Trophoblast cell (in vitro differentiated cells and primary cell): ENCODE measurements around the gene RBFOX2.
A peak's percentile ranks its signal among the peaks of the same experiment; 100 is the strongest.

Source experiments
- DNase-seq, 2 donors: peaks; one replicate each; pipeline ENCODE4 v3.0.0-alpha.2; 2016
- H2AFZ ChIP-seq: 2 replicates; pipeline ENCODE4 v1.6.1; 2013; ENCODE audit warnings: low read length, moderate library complexity, mild to moderate bottlenecking; ENCODE audit not compliant: insufficient read depth, poor library complexity
- H2AK5ac ChIP-seq: 2 replicates; pipeline ENCODE4 v1.6.1; 2013; ENCODE audit warnings: mild to moderate bottlenecking, low read length
- H2BK120ac ChIP-seq: 2 replicates; pipeline ENCODE4 v1.6.1; 2013; ENCODE audit warnings: low read length, mild to moderate bottlenecking, moderate library complexity; ENCODE audit not compliant: insufficient read depth, poor library complexity
- H2BK12ac ChIP-seq: 2 replicates; pipeline ENCODE4 v1.6.1; 2013; ENCODE audit warnings: mild to moderate bottlenecking, low read length, moderate library complexity
- H2BK5ac ChIP-seq: 2 replicates; pipeline ENCODE4 v1.6.1; 2013; ENCODE audit warnings: low read length, low read depth, moderate library complexity, mild to moderate bottlenecking; ENCODE audit not compliant: poor library complexity
- H3K14ac ChIP-seq: 2 replicates; pipeline ENCODE4 v1.6.1; 2013; ENCODE audit warnings: mild to moderate bottlenecking, low read length
- H3K18ac ChIP-seq: 2 replicates; pipeline ENCODE4 v1.6.1; 2013; ENCODE audit warnings: mild to moderate bottlenecking, low read length
- H3K23ac ChIP-seq: 2 replicates; pipeline ENCODE4 v1.6.1; 2013; ENCODE audit warnings: low read length
- H3K27ac ChIP-seq: 2 replicates; pipeline ENCODE4 v1.5.1; 2013; ENCODE audit warnings: low read depth, mild to moderate bottlenecking, inconsistent platforms, low read length, moderate library complexity
- H3K27me3 ChIP-seq: 2 replicates; pipeline ENCODE4 v1.6.1; 2013; ENCODE audit warnings: inconsistent platforms, mild to moderate bottlenecking, low read length, moderate library complexity; ENCODE audit not compliant: insufficient read depth
- H3K36me3 ChIP-seq, 2 experiments: 1 replicate in 1 of 2; 2 replicates in 1 of 2; pipeline ENCODE4 v1.6.1; 2013; ENCODE audit warnings: low read length in 2 of 2, mild to moderate bottlenecking in 2 of 2, moderate library complexity in 1 of 2; ENCODE audit not compliant: insufficient read depth in 2 of 2, control insufficient read depth in 1 of 2
- H3K4ac ChIP-seq: 2 replicates; pipeline ENCODE4 v1.6.1; 2013; ENCODE audit warnings: low read depth, mild to moderate bottlenecking, low read length, moderate library complexity
- H3K4me1 ChIP-seq, 2 experiments: 1 replicate in 1 of 2; 2 replicates in 1 of 2; pipeline ENCODE4 v1.6.1; 2013; ENCODE audit warnings: low read length in 2 of 2, mild to moderate bottlenecking in 2 of 2, moderate library complexity in 1 of 2; ENCODE audit not compliant: insufficient read depth in 2 of 2, control insufficient read depth in 1 of 2
- H3K4me2 ChIP-seq: 2 replicates; pipeline ENCODE4 v1.6.1; 2013; ENCODE audit warnings: inconsistent platforms, mild to moderate bottlenecking, low read length, moderate library complexity
- H3K4me3 ChIP-seq: 2 replicates; pipeline ENCODE4 v1.5.1; 2013; ENCODE audit warnings: mild to moderate bottlenecking, low read depth, low read length, inconsistent platforms
- H3K79me1 ChIP-seq: one replicate; pipeline ENCODE4 v1.6.1; 2013; ENCODE audit warnings: low read length
- H3K79me2 ChIP-seq: 2 replicates; pipeline ENCODE4 v1.6.1; 2013; ENCODE audit warnings: low read length, mild to moderate bottlenecking; ENCODE audit not compliant: control insufficient read depth, insufficient read depth, poor library complexity
- H3K9ac ChIP-seq: 2 replicates; pipeline ENCODE4 v1.6.1; 2013; ENCODE audit warnings: mild to moderate bottlenecking, low read length
- H3K9me3 ChIP-seq: 2 replicates; pipeline ENCODE4 v1.6.1; 2013; ENCODE audit warnings: low read depth, mild to moderate bottlenecking, control low read depth, inconsistent platforms, low read length; ENCODE audit not compliant: insufficient read depth
- H4K12ac ChIP-seq: 2 replicates; pipeline ENCODE4 v1.6.1; 2013; ENCODE audit warnings: low read depth, mild to moderate bottlenecking, low read length, moderate library complexity
- H4K8ac ChIP-seq: 2 replicates; pipeline ENCODE4 v1.6.1; 2013; ENCODE audit warnings: low read depth, mild to moderate bottlenecking, low read length, moderate library complexity
- H4K91ac ChIP-seq: one replicate; pipeline ENCODE4 v1.6.1; 2013; ENCODE audit warnings: low read depth, mild to moderate bottlenecking, low read length, moderate library complexity
- WGBS: extraction: QIAGEN DNeasy Blood & Tissue Kit; methylation state at CpG from one replicate; pipeline ENCODE4 v1.1.7; 2013; ENCODE audit warnings: missing lambda C conversion rate; ENCODE audit not compliant: insufficient read length, insufficient coverage; ENCODE audit errors: extremely low coverage; 5-methylcytosine and 5-hydroxymethylcytosine counted together

The RBFOX2 gene

DNA sequence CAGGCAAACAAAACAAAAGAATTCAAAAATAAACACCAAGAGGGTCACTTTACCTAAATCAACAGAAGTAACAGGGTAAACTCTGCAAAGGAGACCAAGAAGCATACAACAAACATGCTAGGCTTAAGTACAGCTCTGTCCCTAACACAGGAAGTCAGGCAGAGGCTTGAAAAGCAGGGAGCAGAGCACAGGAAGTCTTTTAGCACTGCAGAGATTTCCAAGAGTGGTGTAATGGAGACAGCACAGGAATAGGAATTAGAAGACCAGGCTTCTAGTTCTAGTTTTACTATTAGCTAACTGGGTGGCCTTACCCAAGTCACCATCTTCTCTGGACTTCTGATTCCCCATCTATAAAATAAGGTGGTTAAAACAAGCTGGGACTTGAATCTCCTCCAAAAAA, 1.9 kb downstream of the RBFOX2 start:
- no peak overlapping the region for H3K4me3 ChIP-seq
- H3K27ac ChIP-seq, result peak overlapping the region; percentile 2
- peak overlapping the region; percentile 97 for H3K4me2 ChIP-seq
- H3K27me3 ChIP-seq, result no peaks in the 10 kb centered on the region
- no peak overlapping the region for H3K14ac ChIP-seq
- peaks cover 10% of the 10 kb centered on the region for H3K79me2 ChIP-seq
- H4K91ac ChIP-seq, result no peak overlapping the region
- H3K9me3 ChIP-seq, result no peaks in the 10 kb centered on the region
- no peak overlapping the region for H2AK5ac ChIP-seq
- no peak for DNase-seq
- no peak overlapping the region for H4K8ac ChIP-seq
- H2AFZ ChIP-seq, result no peak overlapping the region
- peaks cover 0 to 4% of the 10 kb centered on the region in 2 experiments for H3K4me1 ChIP-seq
- no peak overlapping the region for H2BK5ac ChIP-seq
- peaks cover 8% of the 10 kb centered on the region for H3K79me1 ChIP-seq
- H3K4ac ChIP-seq, result no peak overlapping the region
- H3K18ac ChIP-seq, result no peak overlapping the region
- H3K23ac ChIP-seq, result no peak overlapping the region
- H4K12ac ChIP-seq, result no peak overlapping the region
- H3K9ac ChIP-seq, result no peak overlapping the region
- H2BK12ac ChIP-seq, result no peak overlapping the region
- no peaks in the 10 kb centered on the region for H3K36me3 ChIP-seq
- H2BK120ac ChIP-seq, result no peak overlapping the region

- Histone ChIP-seq H3K23ac (no peak overlapping the region), H4K8ac (no peak overlapping the region), H3K14ac (no peak overlapping the region), H3K9me3 (no peaks in the 10 kb centered on the region), H3K27me3 (no peaks in the 10 kb centered on the region), H3K18ac (no peak overlapping the region), H2BK12ac (no peak overlapping the region), H3K27ac (no peak overlapping the region), H3K9ac (no peak overlapping the region), H2BK5ac (no peak overlapping the region), H4K12ac (no peak overlapping the region), H3K4me3 (no peak overlapping the region), H3K4me1 (peaks cover 3 to 10% of the 10 kb centered on the region in 2 experiments), H3K4ac (no peak overlapping the region), H2AK5ac (no peak overlapping the region), H3K36me3 (no peaks in the 10 kb centered on the region), H3K79me2 (peaks cover 3% of the 10 kb centered on the region), H3K4me2 (no peak overlapping the region), H4K91ac (no peak overlapping the region), H3K79me1 (no peaks in the 10 kb centered on the region), H2AFZ (no peak overlapping the region), H2BK120ac (no peak overlapping the region)
- peak; percentile 76 to 80 for DNase-seq
Measured at GRCh38 chr22:36022697-36023096, 5.9 kb downstream of the RBFOX2 start.

DNA sequence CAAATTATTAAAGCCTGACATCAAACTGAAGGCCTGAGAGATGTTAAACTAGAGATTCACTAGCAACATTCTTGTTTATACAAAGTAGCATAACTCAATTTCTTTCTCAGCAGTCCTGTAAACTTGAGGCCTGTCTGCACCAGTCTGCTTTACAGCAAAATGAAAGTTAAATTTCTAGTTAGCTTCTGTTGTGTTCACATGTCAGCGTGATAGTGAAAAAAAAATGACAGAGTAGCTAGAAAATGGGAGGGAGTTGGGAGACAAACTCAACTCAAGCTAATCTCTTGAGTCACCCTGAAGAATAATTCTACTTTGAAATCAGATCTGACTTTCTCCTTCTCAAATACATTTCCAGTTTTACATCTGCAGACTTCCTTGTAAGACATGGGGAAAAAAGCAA, 6.5 kb downstream of the RBFOX2 start:
- no peak overlapping the region for H2BK12ac ChIP-seq
- H2BK5ac ChIP-seq, result no peak overlapping the region
- H3K79me2 ChIP-seq, result peaks cover 1% of the 10 kb centered on the region
- H3K9ac ChIP-seq, result no peak overlapping the region
- no peak overlapping the region for H2AK5ac ChIP-seq
- no peak overlapping the region for H3K23ac ChIP-seq
- no peaks in the 10 kb centered on the region for H3K36me3 ChIP-seq
- H2AFZ ChIP-seq, result no peak overlapping the region
- H3K9me3 ChIP-seq, result no peaks in the 10 kb centered on the region
- H3K27me3 ChIP-seq, result no peaks in the 10 kb centered on the region
- no peaks in the 10 kb centered on the region for H3K79me1 ChIP-seq
- no peak overlapping the region for H4K12ac ChIP-seq
- H3K4me1 ChIP-seq, result peaks cover 3 to 10% of the 10 kb centered on the region in 2 experiments
- H2BK120ac ChIP-seq, result no peak overlapping the region
- no peak overlapping the region for H4K8ac ChIP-seq
- no peak overlapping the region for H3K14ac ChIP-seq
- peak in 1 of 2 donors; percentile 59 for DNase-seq
- WGBS, result no CpG with 5 or more reads among the region's 1 CpG
- no peak overlapping the region for H4K91ac ChIP-seq
- H3K27ac ChIP-seq, result no peak overlapping the region
- no peak overlapping the region for H3K4ac ChIP-seq
- no peak overlapping the region for H3K4me3 ChIP-seq
- H3K4me2 ChIP-seq, result no peak overlapping the region
- H3K18ac ChIP-seq, result no peak overlapping the region

DNA sequence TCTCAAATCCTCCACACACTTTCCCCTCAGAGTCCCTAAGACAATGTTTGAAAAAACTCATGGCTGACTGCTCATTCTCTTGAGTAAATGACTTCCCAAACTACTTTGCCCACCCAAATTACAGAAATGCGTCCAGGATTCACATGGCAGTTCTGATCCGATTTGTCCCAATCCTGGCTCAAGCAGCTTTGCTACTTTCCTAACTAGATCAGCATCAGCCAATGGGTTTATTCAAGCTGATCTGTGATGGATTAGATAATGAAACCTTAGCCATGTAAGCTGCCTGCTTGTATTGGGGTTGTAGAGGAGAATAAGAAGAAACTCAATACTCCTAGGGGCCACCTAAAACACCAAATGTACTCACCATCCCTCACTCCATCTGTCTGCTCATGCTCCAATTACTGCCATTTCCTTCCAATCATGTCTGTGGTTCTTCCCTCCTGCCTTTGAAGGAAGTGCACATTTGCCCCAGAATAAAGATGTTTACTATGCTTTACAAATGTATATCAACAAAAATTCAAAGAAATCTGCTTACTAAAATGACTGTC, 6.9 kb downstream of the RBFOX2 start:
- Histone ChIP-seq H3K9me3 (no peaks in the 10 kb centered on the region), H3K18ac (no peak overlapping the region), H3K4me2 (no peak overlapping the region), H3K14ac (no peak overlapping the region), H2BK5ac (no peak overlapping the region), H3K79me2 (peaks cover 1% of the 10 kb centered on the region), H3K9ac (no peak overlapping the region), H3K23ac (no peak overlapping the region), H2AFZ (no peak overlapping the region), H3K4me1 (peaks cover 3 to 8% of the 10 kb centered on the region in 2 experiments), H3K27me3 (no peaks in the 10 kb centered on the region), H3K27ac (no peak overlapping the region), H4K12ac (no peak overlapping the region), H4K91ac (no peak overlapping the region), H2BK120ac (no peak overlapping the region), H3K79me1 (no peaks in the 10 kb centered on the region), H2AK5ac (no peak overlapping the region), H4K8ac (no peak overlapping the region), H3K4me3 (no peak overlapping the region), H3K36me3 (no peaks in the 10 kb centered on the region), H2BK12ac (no peak overlapping the region), H3K4ac (no peak overlapping the region)
- WGBS, result no CpG with 5 or more reads among the region's 2 CpGs
- no peak for DNase-seq
